ENCODE data around the gene TMCO4.

- TF ChIP-seq, protein P1, sequence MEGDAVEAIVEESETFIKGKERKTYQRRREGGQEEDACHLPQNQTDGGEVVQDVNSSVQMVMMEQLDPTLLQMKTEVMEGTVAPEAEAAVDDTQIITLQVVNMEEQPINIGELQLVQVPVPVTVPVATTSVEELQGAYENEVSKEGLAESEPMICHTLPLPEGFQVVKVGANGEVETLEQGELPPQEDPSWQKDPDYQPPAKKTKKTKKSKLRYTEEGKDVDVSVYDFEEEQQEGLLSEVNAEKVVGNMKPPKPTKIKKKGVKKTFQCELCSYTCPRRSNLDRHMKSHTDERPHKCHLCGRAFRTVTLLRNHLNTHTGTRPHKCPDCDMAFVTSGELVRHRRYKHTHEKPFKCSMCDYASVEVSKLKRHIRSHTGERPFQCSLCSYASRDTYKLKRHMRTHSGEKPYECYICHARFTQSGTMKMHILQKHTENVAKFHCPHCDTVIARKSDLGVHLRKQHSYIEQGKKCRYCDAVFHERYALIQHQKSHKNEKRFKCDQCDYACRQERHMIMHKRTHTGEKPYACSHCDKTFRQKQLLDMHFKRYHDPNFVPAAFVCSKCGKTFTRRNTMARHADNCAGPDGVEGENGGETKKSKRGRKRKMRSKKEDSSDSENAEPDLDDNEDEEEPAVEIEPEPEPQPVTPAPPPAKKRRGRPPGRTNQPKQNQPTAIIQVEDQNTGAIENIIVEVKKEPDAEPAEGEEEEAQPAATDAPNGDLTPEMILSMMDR (IDR thresholded peaks at IDR 0.05): peak; percentile 80
- TF ChIP-seq EZH2 (IDR thresholded peaks at IDR 0.05; ENCODE audit: borderline replicate concordance, insufficient read depth, low read depth, low read length, poor library complexity, severe bottlenecking): no peak
Observed at GRCh38 chr1:19715334-19716203, 84.1 kb downstream of the TMCO4 start.

Measured in B cell (primary cell).